Measurements from ENCODE around the gene ATP1A2. TPM values are rescaled to one million over a fixed set of nuclear protein-coding genes. Genes with fewer than 3 reads are reported as not detected.

The ATP1A2 gene
- total and polyA plus RNA-seq, 2 experiments from 2014 or later = 4.9 to 17.7 TPM

- ATAC-seq (no peak), DNase-seq (ENCODE audit: low spot score) (no peak)
- H3K79me2 ChIP-seq (replicated peaks; ENCODE audit: insufficient read depth) = no peaks in the 10 kb centered on the region
- H3K27me3 ChIP-seq (ENCODE audit: insufficient read depth) = no peaks in the 10 kb centered on the region
- H3K4me2 ChIP-seq = no peak overlapping the region
- H3K9me2 ChIP-seq (ENCODE audit: insufficient read depth) = no peaks in the 10 kb centered on the region
- H3K4me3 Mint-ChIP-seq = no peak overlapping the region
- no peaks in the 10 kb centered on the region for H3K9me3 Mint-ChIP-seq
- H3K36me3 ChIP-seq (ENCODE audit: insufficient read depth) = no peaks in the 10 kb centered on the region
- no peaks in the 10 kb centered on the region; the same call in 2 of the 3 replicates for H3K4me1 Mint-ChIP-seq
- H2AFZ ChIP-seq = no peak overlapping the region
- H3K4me3 ChIP-seq = no peak overlapping the region
- peaks cover 7% of the 10 kb centered on the region for H3K27me3 Mint-ChIP-seq (ENCODE audit: insufficient read depth, low read depth, poor library complexity)
- no peaks in the 10 kb centered on the region for H3K4me1 ChIP-seq (ENCODE audit: insufficient read depth)
- H3K27ac ChIP-seq (ENCODE audit: low read depth) = no peak overlapping the region
- H3K36me3 Mint-ChIP-seq (ENCODE audit: low read depth) = peaks cover 81% of the 10 kb centered on the region
- H3K27ac Mint-ChIP-seq = no peak overlapping the region
- H3F3A ChIP-seq (replicated peaks; ENCODE audit: low read depth) = no peaks in the 10 kb centered on the region
- no peak for TF ChIP-seq CTCF (conservative IDR thresholded peaks at IDR 0.05; ENCODE audit: low read depth in 2 of 2)
- TF ChIP-seq ZNF114 (CRISPR knock-in tag; IDR thresholded peaks at IDR 0.05) = no peak
- TF ChIP-seq NANOG (IDR thresholded peaks at IDR 0.05; ENCODE audit: borderline replicate concordance) = no peak
- TF ChIP-seq CREB1 (CRISPR knock-in tag; IDR thresholded peaks at IDR 0.05; ENCODE audit: low read depth) = no peak
- TF ChIP-seq EZH2phosphoT487 (IDR thresholded peaks at IDR 0.05; ENCODE audit: unreplicated experiment) = no peak
- no peak for TF ChIP-seq REST (IDR thresholded peaks at IDR 0.05; ENCODE audit: unreplicated experiment)
- no peak for TF ChIP-seq JUNB (IDR thresholded peaks at IDR 0.05; ENCODE audit: unreplicated experiment)
- TF ChIP-seq STAT1 (IDR thresholded peaks at IDR 0.05; ENCODE audit: unreplicated experiment) = no peak
- no peaks in the 10 kb centered on the region for H4K20me1 ChIP-seq (replicated peaks; ENCODE audit: insufficient read depth)
These were observed 14.9 kb downstream of the ATP1A2 start for GRCh38 chr1:160130486-160130885.

GRCh38 chr1:160130939-160131338, 15.4 kb downstream of the ATP1A2 start:
- H3K79me2 ChIP-seq (replicated peaks; ENCODE audit: insufficient read depth) = no peaks in the 10 kb centered on the region
- no peak overlapping the region for H3K4me3 ChIP-seq
- H3K4me1 Mint-ChIP-seq = no peaks in the 10 kb centered on the region; the same call in 2 of the 3 replicates
- ATAC-seq (no peak), DNase-seq (ENCODE audit: low spot score) (no peak)
- H3K36me3 Mint-ChIP-seq (ENCODE audit: low read depth) = peaks cover 81% of the 10 kb centered on the region
- H4K20me1 ChIP-seq (replicated peaks; ENCODE audit: insufficient read depth) = no peaks in the 10 kb centered on the region
- H3K9me2 ChIP-seq (ENCODE audit: insufficient read depth) = no peaks in the 10 kb centered on the region
- no peaks in the 10 kb centered on the region for H3K9me3 Mint-ChIP-seq
- H3K27me3 Mint-ChIP-seq (ENCODE audit: insufficient read depth, low read depth, poor library complexity) = peaks cover 7% of the 10 kb centered on the region
- H3K36me3 ChIP-seq (ENCODE audit: insufficient read depth) = no peaks in the 10 kb centered on the region
- no peaks in the 10 kb centered on the region for H3F3A ChIP-seq (replicated peaks; ENCODE audit: low read depth)
- no peak overlapping the region for H3K4me2 ChIP-seq
- H3K4me3 Mint-ChIP-seq = no peak overlapping the region; the same call in 2 of the 3 replicates
- H3K27ac ChIP-seq (ENCODE audit: low read depth) = no peak overlapping the region
- H3K4me1 ChIP-seq (ENCODE audit: insufficient read depth) = no peaks in the 10 kb centered on the region
- H3K27me3 ChIP-seq (ENCODE audit: insufficient read depth) = no peaks in the 10 kb centered on the region
- no peak overlapping the region for H3K27ac Mint-ChIP-seq
- no peak overlapping the region for H2AFZ ChIP-seq
- TF ChIP-seq ZNF331 (CRISPR knock-in tag; IDR thresholded peaks at IDR 0.05; ENCODE audit: low read depth) (no peak), ZNF462 (CRISPR knock-in tag; IDR thresholded peaks at IDR 0.05) (no peak), EZH2 (IDR thresholded peaks at IDR 0.05; ENCODE audit: low read depth, unreplicated experiment) (no peak)
